ENCODE results near the gene IDI1.
A peak's percentile ranks its signal among the peaks of the same experiment; 100 is the strongest.
"Not testable (repeated sequence)": the region's sequence is repeated elsewhere in the genome, so short reads cannot be mapped to it uniquely, and the experiment has no call there.

IDI1 gene

GRCh38 chr10:1048732-1049424 lies at the start of gene IDI1:
TSS of gene IDI1 (minus strand) at chr10:1049119. CDS start at chr10:1049003, 116 bp downstream.
- DNase-seq, result peak; percentile 95

- DNase-seq, result no peak
Measured at GRCh38 chr10:1097436-1097835, 48.5 kb upstream of the IDI1 start.

- no peak for DNase-seq
Measured at GRCh38 chr10:1096287-1096889, 47.5 kb upstream of the IDI1 start.

DNA sequence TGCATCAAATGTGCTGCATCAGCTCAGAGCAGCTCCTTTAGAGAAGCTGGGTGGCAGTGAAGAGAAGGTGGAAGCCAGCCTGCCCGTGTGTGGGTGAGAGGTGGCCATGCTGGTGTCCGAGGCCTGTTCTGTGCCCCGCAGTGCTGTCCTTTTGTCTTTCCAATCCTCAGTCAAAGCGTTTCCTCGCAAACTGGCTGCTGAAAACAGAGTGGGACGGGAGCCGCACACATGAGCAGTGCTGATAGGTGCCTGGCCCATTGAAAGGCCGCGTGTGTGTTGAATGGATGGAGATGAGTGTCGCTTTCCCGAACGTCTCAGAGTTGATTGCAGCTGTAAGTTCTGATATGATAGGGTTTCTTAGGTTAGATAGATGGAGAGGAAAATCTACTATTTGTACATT lies 46.6 kb upstream of the IDI1 start:
- no peak for DNase-seq

DNA sequence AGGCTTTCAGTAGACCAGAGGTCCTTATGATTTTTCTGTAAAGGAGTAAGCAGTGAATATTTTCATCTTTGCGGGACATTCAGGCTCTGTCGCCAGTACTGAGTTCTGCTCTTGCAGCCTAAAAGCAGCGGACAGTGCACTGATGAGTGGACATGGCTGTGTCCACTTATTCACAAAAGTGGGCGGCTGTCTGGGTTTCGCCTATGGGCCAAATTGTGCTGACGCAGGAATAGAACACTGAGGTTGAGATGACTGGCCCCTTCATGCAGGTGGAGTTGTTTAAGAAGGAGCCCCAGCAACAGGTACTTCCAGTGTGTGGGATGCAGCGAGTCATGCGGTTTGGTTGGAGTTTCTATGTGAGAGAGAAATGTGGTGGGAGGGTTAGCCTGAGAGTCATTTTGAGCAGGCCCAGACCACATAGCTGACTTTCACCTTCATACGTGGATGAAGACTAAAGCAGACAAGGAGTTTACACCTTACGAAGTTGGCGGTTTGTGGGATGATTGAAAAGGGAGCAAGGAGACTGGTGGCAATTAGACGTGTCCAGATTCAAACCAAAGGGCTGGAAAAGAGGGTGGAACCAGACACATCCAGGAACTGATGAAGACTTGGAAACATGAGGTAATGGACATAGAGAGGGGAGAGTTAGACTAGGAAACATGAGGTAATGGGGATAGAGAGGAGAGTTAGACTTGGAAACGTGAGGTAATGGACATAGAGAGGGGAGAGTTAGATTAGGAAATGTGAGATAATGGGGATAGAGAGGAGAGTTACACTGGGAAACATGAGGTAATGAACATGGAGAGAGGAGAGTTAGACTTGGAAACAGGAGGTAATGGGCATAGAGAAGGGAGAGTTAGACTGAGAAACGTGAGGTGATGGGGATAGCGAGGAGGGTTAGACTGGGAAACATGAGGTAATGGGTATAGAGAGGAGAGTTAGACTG lies 45.5 kb upstream of the IDI1 start:
- DNase-seq, result no peak

- DNase-seq, result no peak
Measured at GRCh38 chr10:1093696-1094095, 44.8 kb upstream of the IDI1 start.

- DNase-seq, result no peak
Measured at GRCh38 chr10:1090696-1091095, 41.8 kb upstream of the IDI1 start.

DNA sequence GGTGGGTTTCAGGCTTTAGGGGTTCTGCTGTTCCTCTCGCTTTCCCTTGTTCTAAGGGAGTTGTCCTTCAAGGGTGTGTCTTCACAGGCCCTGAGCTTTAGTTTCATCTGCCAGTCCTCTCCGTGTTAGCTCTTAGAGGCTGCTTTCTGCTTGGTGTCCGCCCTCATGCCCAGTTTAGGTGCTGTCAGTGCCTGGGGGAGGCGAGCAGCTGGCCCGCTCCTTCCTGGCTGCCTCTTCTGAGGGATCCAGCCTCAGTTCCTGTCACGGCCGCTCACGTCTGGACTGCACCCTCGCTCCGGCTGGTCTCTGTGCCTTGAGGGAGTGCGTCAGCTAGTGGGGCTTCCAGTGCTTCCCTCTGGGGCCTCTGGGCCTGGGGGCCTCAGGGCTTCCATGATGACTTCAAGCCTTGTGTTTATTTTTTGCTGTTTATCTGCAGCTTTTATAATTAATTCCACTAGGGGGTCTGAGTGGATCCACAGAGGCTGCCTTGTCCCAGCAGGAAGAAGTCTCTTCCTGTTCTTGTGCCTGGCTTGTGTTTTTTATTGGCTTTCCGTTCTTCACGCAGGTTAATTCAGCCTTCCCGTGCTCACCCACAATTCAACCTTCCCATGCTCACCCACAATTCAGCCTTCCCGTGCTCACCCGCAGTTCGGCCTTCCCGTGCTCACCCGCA lies 40.2 kb upstream of the IDI1 start:
- DNase-seq, result no peak

GRCh38 chr10:1086787-1087186 lies 37.9 kb upstream of the IDI1 start:
- no peak for DNase-seq

DNA sequence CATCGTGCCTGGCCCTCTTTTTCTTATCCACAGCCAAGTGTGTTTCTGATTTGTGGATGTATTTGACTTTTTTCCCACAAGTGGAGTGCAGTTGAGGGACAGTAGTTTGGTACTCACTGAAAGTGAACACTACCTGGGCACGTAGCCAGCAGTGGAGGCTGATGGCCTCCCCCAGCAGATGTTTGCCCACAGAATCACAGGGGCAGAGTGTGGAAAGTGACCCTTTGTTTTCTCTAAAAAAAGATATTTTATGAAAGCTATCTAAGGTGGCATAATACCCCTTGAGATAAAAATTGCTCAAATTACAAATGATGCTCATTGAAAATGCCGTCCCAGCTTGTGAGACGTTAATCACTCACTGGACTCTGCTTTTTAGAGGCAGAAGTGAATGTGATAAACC lies 36.3 kb upstream of the IDI1 start:
- no peak for DNase-seq

DNA sequence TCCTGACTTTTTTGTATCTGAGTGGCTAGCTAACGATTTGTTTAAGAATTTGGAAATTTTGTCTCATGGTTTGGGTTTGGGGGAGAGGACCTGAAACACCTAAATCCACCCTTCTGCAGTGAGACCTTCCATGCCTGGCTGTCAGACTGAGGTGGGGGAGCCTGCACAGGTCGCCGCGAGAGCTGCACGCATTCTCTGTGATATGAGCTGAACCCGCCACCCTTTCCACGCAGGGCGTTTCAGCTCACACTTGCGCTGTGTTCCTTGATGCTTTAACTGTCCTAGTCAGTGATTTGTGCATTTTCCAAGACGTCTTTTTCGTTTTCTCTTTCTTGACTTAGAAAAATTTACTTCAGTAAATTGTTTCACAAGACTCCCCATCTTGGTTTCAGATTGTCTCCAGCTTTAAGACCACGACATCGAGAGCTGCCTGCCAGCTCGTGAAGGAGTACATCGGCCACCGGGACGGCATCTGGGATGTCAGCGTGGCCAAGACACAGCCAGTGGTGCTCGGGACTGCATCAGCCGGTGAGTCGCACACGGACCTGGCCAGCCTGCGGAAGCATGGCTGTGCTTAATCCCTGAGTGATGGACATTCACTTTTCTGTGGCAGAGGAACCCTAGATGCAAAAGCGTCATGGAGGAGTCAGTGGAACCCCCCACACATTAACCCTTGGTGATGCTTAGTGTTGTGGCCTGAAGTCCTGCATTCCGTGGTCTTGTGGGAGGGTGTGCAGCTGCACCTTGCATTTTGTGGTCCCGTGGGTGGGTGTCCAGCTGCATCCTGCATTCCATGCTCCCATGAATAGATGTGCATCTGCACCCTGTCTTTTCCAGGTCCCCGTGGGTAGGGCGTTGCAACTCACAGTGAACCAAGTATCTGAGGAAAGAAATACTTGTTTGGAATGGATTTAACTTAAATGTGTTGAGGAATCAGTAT lies 35.4 kb upstream of the IDI1 start:
- no peak for DNase-seq

DNA sequence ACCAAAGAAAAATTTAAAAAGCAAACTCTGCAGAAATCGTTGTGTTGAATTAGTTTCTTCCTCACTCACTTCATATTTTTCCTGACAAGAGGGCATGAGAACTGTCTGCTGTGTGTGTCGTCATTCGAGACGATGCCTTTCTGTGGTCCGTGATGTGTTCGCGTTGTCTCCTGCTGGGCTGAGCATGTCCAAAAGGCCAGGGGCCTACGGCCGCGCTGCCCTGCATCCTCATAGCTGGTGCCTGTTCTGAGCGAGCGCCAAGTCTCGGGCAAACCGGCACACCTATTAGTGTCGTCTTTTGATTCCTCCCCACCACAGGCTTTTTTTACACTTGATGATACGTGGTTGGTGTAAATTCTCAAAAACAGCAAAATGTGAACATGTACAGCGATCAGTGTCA lies 34.7 kb upstream of the IDI1 start:
- DNase-seq, result no peak

DNA sequence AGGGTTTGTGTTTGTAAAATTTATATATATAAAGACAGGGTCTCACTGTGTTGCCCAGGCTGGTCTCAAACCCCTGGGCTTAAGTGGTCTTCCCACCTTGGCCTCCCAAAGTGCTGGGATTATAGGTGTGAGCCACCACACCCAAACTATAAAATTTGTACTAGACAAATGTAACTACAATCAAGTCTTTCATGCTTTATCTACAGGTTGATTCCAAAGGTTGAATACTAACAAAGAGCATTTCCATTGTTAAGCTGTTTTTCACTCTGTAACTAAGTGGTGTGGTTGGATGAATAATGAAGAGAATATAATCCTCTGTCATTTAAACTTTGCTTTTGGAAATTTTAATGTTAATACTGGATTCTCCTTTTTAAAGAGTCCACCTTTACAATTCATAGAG lies 29.7 kb upstream of the IDI1 start:
- no peak for DNase-seq

GRCh38 chr10:1074748-1075308 lies 25.9 kb upstream of the IDI1 start:
- DNase-seq, result no peak

DNA sequence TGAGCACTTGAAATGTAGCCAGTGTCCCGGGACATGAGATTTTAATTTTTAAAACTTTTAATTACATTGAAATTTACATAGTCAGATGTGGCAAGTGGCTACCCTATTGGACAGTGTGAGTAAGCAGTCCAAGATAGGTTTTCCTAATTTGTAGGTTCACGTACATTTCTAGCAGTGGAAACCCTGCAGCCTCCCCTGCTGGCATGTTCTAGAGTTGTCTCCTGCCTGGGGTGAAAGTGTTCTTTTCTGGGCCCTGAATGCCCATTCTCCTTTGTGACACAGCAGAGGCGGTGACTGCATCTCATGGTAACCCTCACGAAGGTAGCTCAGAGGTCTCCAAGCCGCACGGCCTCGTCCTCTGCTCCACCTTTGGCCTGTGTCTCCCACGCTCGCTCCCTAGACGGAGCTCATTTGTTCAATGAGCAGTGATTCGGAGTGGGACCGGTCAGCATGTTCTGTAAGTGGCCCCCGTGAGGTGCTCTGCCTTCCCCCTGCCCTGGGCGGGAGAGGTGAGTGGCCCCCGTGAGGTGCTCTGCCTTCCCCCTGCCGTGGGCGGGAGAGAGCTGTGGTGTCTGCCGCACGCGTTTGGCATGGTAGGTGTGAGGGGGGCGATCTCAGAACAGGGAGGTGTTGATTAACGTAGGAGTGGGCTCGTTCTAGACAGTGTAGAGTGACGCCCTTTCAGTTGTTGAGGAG lies 25.3 kb upstream of the IDI1 start:
- DNase-seq, result no peak

DNA sequence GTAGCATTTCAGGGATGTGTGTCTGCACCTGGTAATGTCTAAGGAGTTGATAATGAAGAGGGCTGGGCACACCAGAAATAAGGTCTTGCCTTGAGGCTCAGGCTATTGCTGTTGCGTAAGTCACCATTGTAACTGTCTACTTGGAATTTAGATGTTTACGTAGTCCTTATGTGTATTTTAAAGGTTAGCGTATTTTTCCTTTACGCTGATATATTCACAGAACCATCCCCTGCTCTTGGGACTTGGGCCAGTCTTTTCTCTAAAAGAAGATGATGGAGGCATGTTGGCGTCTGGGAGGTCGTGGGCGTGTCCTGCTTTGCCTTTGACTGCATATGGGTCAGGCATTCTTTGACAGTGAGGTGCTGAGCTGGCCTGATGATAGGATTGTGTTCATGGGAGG lies 22.0 kb upstream of the IDI1 start:
- no peak for DNase-seq

- no peak for DNase-seq
Measured at GRCh38 chr10:1068380-1069361, 19.8 kb upstream of the IDI1 start.

- not testable (repeated sequence) for DNase-seq
Measured at GRCh38 chr10:1066734-1067133, 17.8 kb upstream of the IDI1 start.

GRCh38 chr10:1064964-1065247 lies 16.0 kb upstream of the IDI1 start:
- DNase-seq, result no peak

GRCh38 chr10:1063232-1063865 lies 14.4 kb upstream of the IDI1 start:
- DNase-seq, result no peak

Measured in NCI-H526 treated with DMSO at 0.1 percent for 48 hours (cell line).